ENCODE data around the gene SLC35B1.

- no peak for TF ChIP-seq ZNF274 (IDR thresholded peaks at IDR 0.05; ENCODE audit: low read depth, low read length)
- no peak for TF ChIP-seq YY1 (IDR thresholded peaks at IDR 0.05; ENCODE audit: insufficient read depth, insufficient read length)
These were observed 47.9 kb downstream of the SLC35B1 start for GRCh38 chr17:49659661-49660382.

All from NT2/D1 (cell line).